GM19468 (cell line): ENCODE measurements around the gene CREBL2.
"Not testable (repeated sequence)": the region's sequence is repeated elsewhere in the genome, so short reads cannot be mapped to it uniquely, and the experiment has no call there.

ENCODE experiments used
- ATAC-seq: cut with Tn5 transposase; IDR thresholded peaks from one replicate; pipeline ENCODE4 v1.9.1; 2021; ENCODE audit warnings: mild to moderate bottlenecking, moderate library complexity, moderate number of reproducible peaks; ENCODE audit not compliant: unreplicated experiment; ENCODE audit errors: extremely low read depth

Gene CREBL2

GRCh38 chr12:12611512-12612306 lies at the start of gene CREBL2:
CREBL2 (plus strand) TSS chr12:12611876; CDS start chr12:12612173, 297 bp downstream.
- peak; percentile 66 for ATAC-seq

GRCh38 chr12:12562016-12562483 lies 49.6 kb upstream of the CREBL2 start:
- no peak for ATAC-seq

- peak; percentile 77 for ATAC-seq
Measured at GRCh38 chr12:12562585-12563261, 49.0 kb upstream of the CREBL2 start, which contains the start of gene DUSP16. DUSP16 (minus strand) TSS chr12:12562863; CDS start chr12:12521098, 41,765 bp downstream.

GRCh38 chr12:12563290-12563928 lies 48.3 kb upstream of the CREBL2 start:
- no peak for ATAC-seq

GRCh38 chr12:12564911-12565310 lies 46.8 kb upstream of the CREBL2 start:
- no peak for ATAC-seq

GRCh38 chr12:12565971-12566370 lies 45.7 kb upstream of the CREBL2 start:
- ATAC-seq = not testable (repeated sequence)

GRCh38 chr12:12572659-12573058 lies 39.0 kb upstream of the CREBL2 start:
- no peak for ATAC-seq

- ATAC-seq = no peak
Measured at GRCh38 chr12:12577786-12578185, 33.9 kb upstream of the CREBL2 start.

GRCh38 chr12:12580716-12581115 lies 31.0 kb upstream of the CREBL2 start:
- not testable (repeated sequence) for ATAC-seq

- ATAC-seq = no peak
Measured at GRCh38 chr12:12582193-12582881, 29.3 kb upstream of the CREBL2 start.

GRCh38 chr12:12582895-12583303 lies 28.8 kb upstream of the CREBL2 start:
- peak; percentile 75 for ATAC-seq

- no peak for ATAC-seq
Measured at GRCh38 chr12:12583510-12584178, 28.0 kb upstream of the CREBL2 start.

GRCh38 chr12:12585115-12585863 lies 26.4 kb upstream of the CREBL2 start:
- ATAC-seq = no peak

GRCh38 chr12:12586879-12587675 lies 24.6 kb upstream of the CREBL2 start:
- no peak for ATAC-seq

- no peak for ATAC-seq
Measured at GRCh38 chr12:12587878-12588277, 23.8 kb upstream of the CREBL2 start.

GRCh38 chr12:12588436-12588835 lies 23.2 kb upstream of the CREBL2 start:
- ATAC-seq = not testable (repeated sequence)

- no peak for ATAC-seq
Measured at GRCh38 chr12:12590961-12591360, 20.7 kb upstream of the CREBL2 start.

GRCh38 chr12:12592930-12593329 lies 18.7 kb upstream of the CREBL2 start:
- ATAC-seq = no peak
